GM12864 (cell line): ENCODE measurements around the gene ITGA1.

ENCODE experiments used
- DNase-seq: peaks from one replicate; pipeline ENCODE4 v3.0.0-alpha.2; 2011; ENCODE audit warnings: low read depth
- H3K4me3 ChIP-seq: 2 replicates; pipeline ENCODE4 v1.5.1; 2011; ENCODE audit warnings: mild to moderate bottlenecking, low read depth, low read length, control low read depth
- CTCF ChIP-seq: IDR thresholded peaks from 2 replicates; pipeline ENCODE4 v1.5.1; 2011; ENCODE audit warnings: low read depth, mild to moderate bottlenecking, moderate library complexity, low read length, control low read depth, inconsistent platforms; ENCODE audit errors: missing control alignments

Gene ITGA1

DNA sequence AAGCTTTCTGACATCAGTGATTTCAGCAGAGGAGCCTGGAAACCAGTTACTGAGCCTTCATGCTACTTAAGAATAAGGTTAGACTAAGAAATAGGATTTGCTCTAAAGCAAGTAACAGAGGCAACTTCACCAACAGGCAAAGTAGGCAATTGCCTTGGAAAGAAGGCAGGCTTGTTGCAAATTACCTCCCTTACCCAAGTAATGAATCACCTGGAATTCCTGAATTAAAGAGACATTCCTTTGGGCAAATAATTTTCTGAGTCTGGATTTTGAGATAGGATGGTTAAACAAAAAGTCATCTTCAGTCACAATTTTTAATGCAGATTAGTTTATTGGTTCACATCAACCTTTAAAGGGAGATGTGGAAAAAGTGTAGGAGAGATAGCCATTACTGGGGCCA, 92.8 kb downstream of the ITGA1 start:
- H3K4me3 ChIP-seq: no peak overlapping the region
- no peak for DNase-seq
- no peak for TF ChIP-seq CTCF

GRCh38 chr5:52881468-52881867, 93.8 kb downstream of the ITGA1 start:
- H3K4me3 ChIP-seq: no peak overlapping the region
- DNase-seq: no peak
- no peak for TF ChIP-seq CTCF

- DNase-seq: no peak
- no peak for TF ChIP-seq CTCF
- no peak overlapping the region for H3K4me3 ChIP-seq
Observed at GRCh38 chr5:52883110-52883509, 95.4 kb downstream of the ITGA1 start.

DNA sequence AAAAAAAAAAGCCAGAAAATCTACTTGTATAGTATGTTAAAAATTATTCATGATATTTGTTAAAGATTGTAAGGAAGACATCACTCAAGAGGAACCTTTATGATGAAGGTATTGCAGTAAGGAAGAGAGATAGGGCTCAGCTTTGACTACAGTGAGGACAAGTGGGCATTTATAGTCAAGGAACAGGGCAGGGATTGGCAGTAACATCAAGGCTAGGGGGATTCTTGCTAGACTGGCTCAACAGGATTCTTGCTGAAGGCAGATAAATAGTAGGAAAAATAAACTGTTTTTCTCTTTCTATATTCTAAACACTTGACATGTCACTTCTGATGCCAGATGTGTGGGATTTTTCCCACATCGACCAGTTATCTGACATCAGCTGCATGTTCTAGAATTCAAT, 96.7 kb downstream of the ITGA1 start:
- DNase-seq: no peak
- H3K4me3 ChIP-seq: no peak overlapping the region
- TF ChIP-seq CTCF: no peak

DNA sequence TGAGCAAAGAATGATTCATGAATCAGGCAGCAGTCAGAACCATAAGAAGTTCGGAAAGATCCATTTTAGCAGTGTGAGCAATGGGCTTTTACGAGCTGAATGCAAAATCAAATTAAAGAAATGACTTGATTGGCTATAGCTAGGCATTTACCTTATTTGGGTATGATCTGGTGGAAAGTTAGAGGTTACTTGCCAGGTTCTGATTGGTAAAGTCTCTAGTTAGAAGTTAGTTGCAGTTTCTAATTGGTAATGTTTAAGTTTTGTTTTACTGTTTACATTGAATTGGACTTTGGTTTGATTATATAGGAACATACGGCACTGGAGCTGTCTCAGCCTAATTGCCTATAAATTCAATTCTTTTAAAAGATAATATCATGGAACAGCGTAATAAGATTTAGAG, 97.9 kb downstream of the ITGA1 start:
- no peak for DNase-seq
- H3K4me3 ChIP-seq: no peak overlapping the region
- TF ChIP-seq CTCF: no peak

DNA sequence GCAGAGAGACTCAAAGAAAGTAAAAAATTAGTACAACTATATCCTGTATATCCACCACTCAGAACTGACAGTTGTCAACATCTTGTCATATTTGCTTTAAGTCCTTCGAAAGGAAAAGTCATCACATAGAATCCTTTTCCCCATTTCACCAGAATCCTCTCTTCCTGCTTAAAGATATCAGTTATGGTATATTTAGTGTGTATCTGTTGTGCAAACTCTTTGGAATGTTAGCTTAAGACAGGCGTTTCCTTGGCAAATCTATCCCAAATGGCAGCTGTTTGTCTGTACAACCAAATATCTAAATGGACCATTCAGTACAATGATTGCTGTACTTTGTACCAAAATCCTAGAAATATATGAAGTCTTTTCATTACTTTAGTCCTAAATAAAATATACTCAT, 98.5 kb downstream of the ITGA1 start:
- H3K4me3 ChIP-seq: no peak overlapping the region
- TF ChIP-seq CTCF: no peak
- no peak for DNase-seq

DNA sequence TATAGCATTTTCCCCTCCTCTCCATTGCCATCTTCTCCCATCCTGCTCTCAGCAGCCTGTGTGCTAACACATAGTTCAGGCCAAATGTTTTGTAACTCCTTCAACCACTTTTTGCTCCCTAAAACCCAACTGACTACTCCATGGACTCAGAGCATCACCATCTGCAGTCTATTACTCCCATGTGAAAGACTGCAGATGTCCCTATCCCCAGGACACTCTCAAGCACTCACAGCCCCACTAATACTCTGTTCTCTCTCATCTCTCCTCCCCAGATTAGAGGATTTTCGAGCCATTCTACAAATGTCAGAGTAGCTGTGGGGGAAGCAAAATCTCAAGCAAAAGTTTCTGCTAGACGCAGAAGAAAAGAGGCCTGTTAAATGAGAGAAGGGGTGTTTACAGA, 99.3 kb downstream of the ITGA1 start:
- no peak for DNase-seq
- TF ChIP-seq CTCF: no peak
- H3K4me3 ChIP-seq: no peak overlapping the region
